OCI-LY1 (cell line): Measurements from ENCODE around the gene SOX9.

Source experiments
- CTCF ChIP-seq: fragments of 200-600 bp; sonication (generic), shearing (Covaris generic); IDR thresholded peaks from 2 replicates; pipeline ENCODE4 v1.5.1; 2017; ENCODE audit warnings: mild to moderate bottlenecking, antibody characterized with exemption, low read length, moderate library complexity, mixed read lengths
- EZH2 ChIP-seq: fragments of 200-600 bp; sonication (generic), shearing (Covaris generic); IDR thresholded peaks from 2 replicates; pipeline ENCODE4 v1.8.0; 2017; ENCODE audit warnings: borderline replicate concordance, mixed run types, mild to moderate bottlenecking, antibody characterized with exemption, low read length, moderate library complexity, mixed read lengths

DNA sequence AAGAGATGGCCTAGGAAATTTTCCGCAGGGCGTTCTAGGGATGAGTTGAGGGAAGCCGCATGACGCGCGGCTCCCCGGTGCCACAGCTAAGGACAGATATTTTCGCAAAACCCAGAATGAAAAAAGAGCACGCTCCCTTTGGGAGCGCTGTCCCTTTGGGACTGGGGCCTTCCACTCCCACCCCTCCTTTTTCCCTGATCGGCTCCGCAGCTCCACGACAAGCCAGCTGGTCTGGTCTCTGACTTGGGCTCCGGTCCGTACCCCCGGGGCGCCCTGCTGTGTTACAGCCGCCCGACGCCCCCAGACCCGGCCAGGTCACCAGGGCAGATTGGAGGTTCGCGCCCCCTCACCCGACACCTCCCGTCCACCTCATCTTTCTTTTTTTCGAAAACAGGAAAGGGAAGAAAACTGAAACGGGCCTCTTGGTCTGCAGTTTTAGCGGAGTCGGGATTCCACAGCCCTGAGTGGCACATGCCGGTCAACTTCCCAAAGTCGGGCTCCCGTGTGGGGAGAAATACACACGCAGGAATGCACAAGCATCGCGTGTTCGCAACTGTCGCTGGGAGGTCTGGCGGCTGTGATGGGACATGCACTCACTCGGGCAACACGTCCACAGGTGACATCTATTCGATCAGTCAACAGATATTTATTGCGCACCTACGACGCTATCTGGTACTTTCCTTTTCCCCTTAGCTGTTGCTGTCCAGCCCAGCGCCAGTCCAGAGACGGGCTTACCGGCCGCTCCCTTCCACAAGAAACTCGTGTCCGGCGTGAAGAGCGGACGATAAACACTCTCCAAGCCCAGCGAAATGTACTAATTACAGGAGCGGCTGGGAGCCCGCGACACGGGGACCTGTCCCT lies 3.9 kb upstream of the SOX9 start:
- TF ChIP-seq CTCF (no peak), EZH2 (no peak)
